Liver (tissue), 9 donors: ENCODE measurements around the gene PIGN. TPM values are rescaled to one million over a fixed set of nuclear protein-coding genes. Genes with fewer than 3 reads are reported as not detected.

ENCODE experiments used
- DNase-seq: peaks from one replicate; pipeline ENCODE4 v3.0.0-alpha.2; 2017; ENCODE audit warnings: low spot score
- H3K27ac ChIP-seq, 2 donors: one replicate each; pipeline ENCODE4 v1.7.0; 2013; ENCODE audit warnings: inconsistent platforms in 2 of 2, low read length in 2 of 2, control low read depth in 1 of 2, low read depth in 1 of 2, mild to moderate bottlenecking in 1 of 2
- H3K27me3 ChIP-seq, 4 donors: one replicate each; pipeline versions ENCODE4 v1.6.1 to v1.7.0; 2013; ENCODE audit warnings: low read length in 3 of 4, inconsistent platforms in 1 of 4, mild to moderate bottlenecking in 1 of 4, moderate library complexity in 1 of 4; ENCODE audit not compliant: control insufficient read depth in 4 of 4, insufficient read depth in 4 of 4
- H3K36me3 ChIP-seq, 4 donors: one replicate each; pipeline versions ENCODE4 v1.6.1 to v1.7.0; 2013; ENCODE audit warnings: low read length in 3 of 4, mild to moderate bottlenecking in 3 of 4, low read depth in 1 of 4, moderate library complexity in 1 of 4; ENCODE audit not compliant: control insufficient read depth in 4 of 4, insufficient read depth in 3 of 4
- H3K4me1 ChIP-seq, 4 donors: one replicate each; pipeline versions ENCODE4 v1.6.1 to v1.7.0; 2013; ENCODE audit warnings: low read length in 3 of 4, mild to moderate bottlenecking in 3 of 4, moderate library complexity in 1 of 4; ENCODE audit not compliant: control insufficient read depth in 4 of 4, insufficient read depth in 4 of 4
- H3K4me3 ChIP-seq, 3 donors: one replicate each; pipeline versions ENCODE4 v1.6.1 to v1.7.0; 2013; ENCODE audit warnings: low read length in 3 of 3, control low read depth in 1 of 3, low read depth in 1 of 3, mild to moderate bottlenecking in 1 of 3
- H3K9ac ChIP-seq, 2 donors: one replicate each; pipeline ENCODE4 v1.7.0; 2013; ENCODE audit warnings: low read length in 2 of 2, mild to moderate bottlenecking in 2 of 2, moderate library complexity in 2 of 2, control low read depth in 1 of 2, low read depth in 1 of 2
- H3K9me3 ChIP-seq, 4 donors: one replicate each; pipeline versions ENCODE4 v1.6.1 to v1.7.0; 2013; ENCODE audit warnings: low read length in 3 of 4; ENCODE audit not compliant: control insufficient read depth in 4 of 4
- EGR1 ChIP-seq, 2 donors: IDR thresholded peaks; 2 replicates each; pipeline ENCODE4 v1.6.1; 2016 to 2018; ENCODE audit warnings: antibody characterized with exemption in 2 of 2, low read depth in 2 of 2
- FOXA1 ChIP-seq: IDR thresholded peaks from 2 replicates; pipeline ENCODE4 v1.6.1; 2016; ENCODE audit warnings: antibody characterized with exemption
- HNF4A ChIP-seq, 2 donors: conservative IDR thresholded peaks; 2 replicates each; pipeline ENCODE4 v1.6.1; 2016; ENCODE audit warnings: antibody characterized with exemption in 2 of 2, mild to moderate bottlenecking in 2 of 2
- HNF4G ChIP-seq: IDR thresholded peaks from 2 replicates; pipeline ENCODE4 v1.6.1; 2016; ENCODE audit warnings: antibody characterized with exemption
- JUND ChIP-seq, 2 donors: IDR thresholded peaks; 2 replicates each; pipeline ENCODE4 v1.6.1; 2016; ENCODE audit warnings: antibody characterized with exemption in 2 of 2
- NR2F2 ChIP-seq: IDR thresholded peaks from 2 replicates; pipeline ENCODE4 v1.6.1; 2016; ENCODE audit warnings: antibody characterized with exemption
- RXRA ChIP-seq, 2 donors: IDR thresholded peaks; 2 replicates each; pipeline ENCODE4 v1.6.1; 2017 to 2018; ENCODE audit warnings: antibody characterized with exemption in 2 of 2, mild to moderate bottlenecking in 1 of 2
- SP1 ChIP-seq: IDR thresholded peaks from 2 replicates; pipeline ENCODE4 v1.6.1; 2018; ENCODE audit warnings: antibody characterized with exemption, mild to moderate bottlenecking
- TAF1 ChIP-seq: conservative IDR thresholded peaks from 2 replicates; pipeline ENCODE4 v1.6.1; 2016; ENCODE audit warnings: antibody characterized with exemption, mild to moderate bottlenecking
- YY1 ChIP-seq: IDR thresholded peaks from 2 replicates; pipeline ENCODE4 v1.6.1; 2016; ENCODE audit warnings: antibody characterized with exemption, mild to moderate bottlenecking
- WGBS: extraction: QIAGEN DNeasy Blood & Tissue Kit; methylation state at CpG from one replicate; pipeline ENCODE4 v1.1.7; 2013; 5-methylcytosine and 5-hydroxymethylcytosine counted together
- polyA plus RNA-seq, 2 donors: library from polyadenylated mRNA; stranded (reverse) in 1 of 2; unstranded in 1 of 2; fragments of 200-250 nt in 1 of 2; fragments of >200 nt in 1 of 2; fragmentation: Nextera tagmentation in 1 of 2; extraction: Ambion mirVana in 1 of 2; gene quantifications; one replicate each; pipeline versions ENCODE4 v1.2.1 to v1.2.3, GENCODE V29; 2013 to 2015
- total RNA-seq, 2 donors: library from RNA; depleted of rRNA; stranded (reverse); fragments of >200 nt; gene quantifications; one replicate each; pipeline ENCODE4 v1.2.3, GENCODE V29; 2014
- TF ChIP-seq, protein P1 (sequence below): IDR thresholded peaks from 2 replicates; pipeline ENCODE4 v1.6.1; 2016; ENCODE audit warnings: antibody characterized with exemption, mild to moderate bottlenecking
- TF ChIP-seq, protein P2 (sequence below): IDR thresholded peaks from 2 replicates; pipeline ENCODE4 v1.6.1; 2016; ENCODE audit warnings: antibody characterized with exemption
- TF ChIP-seq, protein P3 (sequence below): fragments of 150-350 bp; IDR thresholded peaks from 2 replicates; pipeline ENCODE4 v1.5.1; 2017; ENCODE audit warnings: improper control_type of control experiment, low read depth, low read length; ENCODE audit not compliant: missing input control
- donor health status: healthy.
- donor health status: healthy.
- donor health status: healthy.
- donor health status: healthy.
- donor health status: healthy.

PIGN gene
- total and polyA plus RNA-seq, 4 donors = 5.1 to 20.6 (median 12.5) TPM

DNA sequence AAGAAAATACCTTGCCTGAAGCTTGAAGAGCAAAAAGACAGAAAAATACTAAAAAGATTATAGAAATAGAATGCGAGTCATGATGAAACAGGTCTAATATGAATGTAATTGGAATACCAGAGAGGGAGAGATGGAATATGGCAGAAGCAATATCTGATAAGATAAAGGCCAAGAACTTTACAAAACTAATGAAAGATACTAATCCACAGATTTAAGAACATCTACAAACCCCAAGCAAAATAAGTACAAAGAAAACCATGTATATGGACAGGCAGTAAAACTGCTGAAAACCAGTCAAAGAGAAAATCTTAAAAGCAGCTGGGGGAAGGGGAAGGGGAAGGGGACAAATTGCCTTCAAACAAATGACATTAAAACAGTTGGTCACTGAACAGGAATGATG lies 67.0 kb downstream of the PIGN start:
- Histone ChIP-seq H3K4me1 (peaks cover 0 to 3% (median 0%) of the 10 kb centered on the region in 4 donors), H3K4me3 (no peak overlapping the region), H3K27ac (no peak overlapping the region), H3K9ac (no peak overlapping the region), H3K36me3 (no peaks in the 10 kb centered on the region), H3K27me3 (no peaks in the 10 kb centered on the region), H3K9me3 (no peaks in the 10 kb centered on the region)
- no peak for TF ChIP-seq NR2F2
- no peak for TF ChIP-seq RXRA (IDR thresholded peaks at IDR 0.05)
- TF ChIP-seq EGR1 (IDR thresholded peaks at IDR 0.05; ENCODE audit: low read depth in 2 of 2) = no peak
- TF ChIP-seq, protein P1, sequence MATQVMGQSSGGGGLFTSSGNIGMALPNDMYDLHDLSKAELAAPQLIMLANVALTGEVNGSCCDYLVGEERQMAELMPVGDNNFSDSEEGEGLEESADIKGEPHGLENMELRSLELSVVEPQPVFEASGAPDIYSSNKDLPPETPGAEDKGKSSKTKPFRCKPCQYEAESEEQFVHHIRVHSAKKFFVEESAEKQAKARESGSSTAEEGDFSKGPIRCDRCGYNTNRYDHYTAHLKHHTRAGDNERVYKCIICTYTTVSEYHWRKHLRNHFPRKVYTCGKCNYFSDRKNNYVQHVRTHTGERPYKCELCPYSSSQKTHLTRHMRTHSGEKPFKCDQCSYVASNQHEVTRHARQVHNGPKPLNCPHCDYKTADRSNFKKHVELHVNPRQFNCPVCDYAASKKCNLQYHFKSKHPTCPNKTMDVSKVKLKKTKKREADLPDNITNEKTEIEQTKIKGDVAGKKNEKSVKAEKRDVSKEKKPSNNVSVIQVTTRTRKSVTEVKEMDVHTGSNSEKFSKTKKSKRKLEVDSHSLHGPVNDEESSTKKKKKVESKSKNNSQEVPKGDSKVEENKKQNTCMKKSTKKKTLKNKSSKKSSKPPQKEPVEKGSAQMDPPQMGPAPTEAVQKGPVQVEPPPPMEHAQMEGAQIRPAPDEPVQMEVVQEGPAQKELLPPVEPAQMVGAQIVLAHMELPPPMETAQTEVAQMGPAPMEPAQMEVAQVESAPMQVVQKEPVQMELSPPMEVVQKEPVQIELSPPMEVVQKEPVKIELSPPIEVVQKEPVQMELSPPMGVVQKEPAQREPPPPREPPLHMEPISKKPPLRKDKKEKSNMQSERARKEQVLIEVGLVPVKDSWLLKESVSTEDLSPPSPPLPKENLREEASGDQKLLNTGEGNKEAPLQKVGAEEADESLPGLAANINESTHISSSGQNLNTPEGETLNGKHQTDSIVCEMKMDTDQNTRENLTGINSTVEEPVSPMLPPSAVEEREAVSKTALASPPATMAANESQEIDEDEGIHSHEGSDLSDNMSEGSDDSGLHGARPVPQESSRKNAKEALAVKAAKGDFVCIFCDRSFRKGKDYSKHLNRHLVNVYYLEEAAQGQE = no peak
- no peak for TF ChIP-seq TAF1
- no peak for TF ChIP-seq HNF4A (conservative IDR thresholded peaks at IDR 0.05)
- TF ChIP-seq, protein P2, sequence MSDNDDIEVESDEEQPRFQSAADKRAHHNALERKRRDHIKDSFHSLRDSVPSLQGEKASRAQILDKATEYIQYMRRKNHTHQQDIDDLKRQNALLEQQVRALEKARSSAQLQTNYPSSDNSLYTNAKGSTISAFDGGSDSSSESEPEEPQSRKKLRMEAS = no peak
- no peak for TF ChIP-seq SP1
- TF ChIP-seq FOXA1 = no peak
- TF ChIP-seq, protein P3, sequence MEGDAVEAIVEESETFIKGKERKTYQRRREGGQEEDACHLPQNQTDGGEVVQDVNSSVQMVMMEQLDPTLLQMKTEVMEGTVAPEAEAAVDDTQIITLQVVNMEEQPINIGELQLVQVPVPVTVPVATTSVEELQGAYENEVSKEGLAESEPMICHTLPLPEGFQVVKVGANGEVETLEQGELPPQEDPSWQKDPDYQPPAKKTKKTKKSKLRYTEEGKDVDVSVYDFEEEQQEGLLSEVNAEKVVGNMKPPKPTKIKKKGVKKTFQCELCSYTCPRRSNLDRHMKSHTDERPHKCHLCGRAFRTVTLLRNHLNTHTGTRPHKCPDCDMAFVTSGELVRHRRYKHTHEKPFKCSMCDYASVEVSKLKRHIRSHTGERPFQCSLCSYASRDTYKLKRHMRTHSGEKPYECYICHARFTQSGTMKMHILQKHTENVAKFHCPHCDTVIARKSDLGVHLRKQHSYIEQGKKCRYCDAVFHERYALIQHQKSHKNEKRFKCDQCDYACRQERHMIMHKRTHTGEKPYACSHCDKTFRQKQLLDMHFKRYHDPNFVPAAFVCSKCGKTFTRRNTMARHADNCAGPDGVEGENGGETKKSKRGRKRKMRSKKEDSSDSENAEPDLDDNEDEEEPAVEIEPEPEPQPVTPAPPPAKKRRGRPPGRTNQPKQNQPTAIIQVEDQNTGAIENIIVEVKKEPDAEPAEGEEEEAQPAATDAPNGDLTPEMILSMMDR = no peak
- TF ChIP-seq YY1 = no peak
- 98% methylated on average over 1 of the region's 1 CpG for WGBS
- no peak for DNase-seq

DNA sequence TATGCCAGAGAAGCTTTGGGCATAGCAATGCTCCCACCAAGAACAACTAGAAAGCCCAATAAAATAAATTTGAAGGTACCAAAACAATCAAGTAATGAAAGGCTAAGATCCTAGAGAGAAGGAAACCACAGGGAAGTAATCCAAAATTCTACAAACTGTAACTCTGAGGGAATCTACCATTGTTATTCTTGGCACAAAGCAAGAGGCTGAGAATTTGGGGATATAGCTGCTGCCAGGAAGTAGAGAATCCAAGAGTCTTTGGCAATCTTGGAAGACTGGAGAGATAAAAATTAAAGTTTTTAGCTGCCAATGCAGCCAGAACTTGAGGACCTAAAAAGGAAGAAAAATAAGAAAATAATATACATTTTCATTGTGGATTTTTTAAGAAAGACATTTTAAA lies 68.5 kb downstream of the PIGN start:
- no peaks in the 10 kb centered on the region for H3K9me3 ChIP-seq
- no peaks in the 10 kb centered on the region for H3K36me3 ChIP-seq
- TF ChIP-seq TAF1 = no peak
- TF ChIP-seq HNF4G = no peak
- H3K9ac ChIP-seq = no peak overlapping the region
- H3K4me1 ChIP-seq = peaks cover 0 to 3% (median 0%) of the 10 kb centered on the region in 4 donors
- DNase-seq = no peak
- no peaks in the 10 kb centered on the region for H3K27me3 ChIP-seq
- H3K27ac ChIP-seq = no peak overlapping the region
- H3K4me3 ChIP-seq = no peak overlapping the region

DNA sequence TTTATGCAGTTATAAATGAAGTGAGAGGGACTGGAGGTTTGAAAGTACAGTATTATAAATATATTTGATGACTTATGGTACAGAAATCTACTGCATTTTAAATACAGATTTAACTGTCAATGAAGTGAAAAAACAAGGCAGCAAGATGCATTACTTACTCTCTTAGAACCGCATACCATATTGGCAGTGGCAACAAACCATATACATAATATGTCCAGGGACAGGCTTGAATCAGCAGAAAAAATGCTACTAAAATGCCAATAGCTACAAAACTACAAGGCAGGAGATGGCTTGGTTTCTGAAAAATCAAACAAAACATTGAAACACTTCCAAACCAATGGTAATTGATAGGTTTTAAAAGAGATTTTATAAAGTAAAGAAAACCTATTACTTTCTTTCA lies 77.2 kb downstream of the PIGN start:
- no peaks in the 10 kb centered on the region for H3K9me3 ChIP-seq
- H3K27ac ChIP-seq = no peak overlapping the region
- no peak overlapping the region for H3K4me3 ChIP-seq
- H3K9ac ChIP-seq = no peak overlapping the region
- no peak for DNase-seq
- TF ChIP-seq HNF4A (conservative IDR thresholded peaks at IDR 0.05) (no peak), YY1 (no peak), JUND (IDR thresholded peaks at IDR 0.05) (no peak)
- TF ChIP-seq, protein P1 = no peak
- TF ChIP-seq, protein P2 = no peak
- no peaks in the 10 kb centered on the region for H3K27me3 ChIP-seq
- 92% methylated on average over 1 of the region's 1 CpG for WGBS
- H3K36me3 ChIP-seq = peaks cover 0 to 2% (median 0%) of the 10 kb centered on the region in 4 donors
- no peaks in the 10 kb centered on the region for H3K4me1 ChIP-seq
